MCF 10A (cell line): ENCODE measurements around the gene PPARD. TPM values are rescaled to one million over a fixed set of nuclear protein-coding genes. Genes with fewer than 3 reads are reported as not detected.

ENCODE experiments used
- BruUV-seq: library from RNA; stranded (reverse); fragments of 400-500 nt; replicated peaks from 2 replicates; lab custom pipeline; 2021; lab: Mats Ljungman, UMichigan
- CTCF ChIA-PET: fragments of 300-600 bp; sonication (Branson Sonifier 250); formaldehyde crosslinking; extraction: SDS; loops from one replicate; lab custom pipeline; 2021; ENCODE audit warnings: antibody characterized with exemption, inconsistent platforms; lab: Yijun Ruan, JAX
- POLR2A ChIA-PET: fragments of 300-600, 350-650 bp; sonication (Branson Sonifier 250); formaldehyde crosslinking; extraction: SDS; loops from one replicate; lab custom pipeline; 2020; ENCODE audit warnings: antibody characterized with exemption, inconsistent platforms; lab: Yijun Ruan, JAX
- DNase-seq: peaks from one replicate; pipeline ENCODE4 v3.0.0-alpha.2; 2018; ENCODE audit not compliant: unreplicated experiment
- H3K27ac Mint-ChIP-seq: one replicate; pipeline ENCODE4 v1.8.0; 2022; ENCODE audit warnings: mild to moderate bottlenecking, low read depth, mixed read lengths; ENCODE audit not compliant: unreplicated experiment
- H3K27me3 Mint-ChIP-seq: one replicate; pipeline ENCODE4 v1.8.0; 2022; ENCODE audit warnings: mixed read lengths; ENCODE audit not compliant: insufficient read depth, unreplicated experiment
- H3K36me3 Mint-ChIP-seq: one replicate; pipeline ENCODE4 v1.8.0; 2022; ENCODE audit warnings: mild to moderate bottlenecking, moderate library complexity, mixed read lengths; ENCODE audit not compliant: insufficient read depth, unreplicated experiment
- H3K4me1 Mint-ChIP-seq: one replicate; pipeline ENCODE4 v1.8.0; 2022; ENCODE audit warnings: mixed read lengths; ENCODE audit not compliant: insufficient read depth, unreplicated experiment
- H3K4me3 Mint-ChIP-seq: one replicate; pipeline ENCODE4 v1.8.0; 2022; ENCODE audit warnings: mild to moderate bottlenecking, moderate library complexity, mixed read lengths; ENCODE audit not compliant: unreplicated experiment
- H3K9me3 Mint-ChIP-seq: one replicate; pipeline ENCODE4 v1.8.0; 2022; ENCODE audit warnings: mixed read lengths; ENCODE audit not compliant: unreplicated experiment
- CTCF ChIP-seq: fragments of 200-600 bp; IDR thresholded peaks from one replicate; pipeline ENCODE4 v1.8.0; 2022; ENCODE audit warnings: antibody characterized with exemption, mild to moderate bottlenecking; ENCODE audit not compliant: unreplicated experiment
- intact Hi-C: fragments of 100-400 bp; cut with micrococcal nuclease; formaldehyde crosslinking; loops from 2 replicates; pipeline ENCODE4 v1.14.1; 2022
- total RNA-seq: library from RNA; stranded (reverse); gene quantifications from 2 replicates; pipeline ENCODE4 v1.2.3, GENCODE V29; 2022

The PPARD gene
- total RNA-seq, 1 experiment from 2014 or later = 13.8 TPM

DNA sequence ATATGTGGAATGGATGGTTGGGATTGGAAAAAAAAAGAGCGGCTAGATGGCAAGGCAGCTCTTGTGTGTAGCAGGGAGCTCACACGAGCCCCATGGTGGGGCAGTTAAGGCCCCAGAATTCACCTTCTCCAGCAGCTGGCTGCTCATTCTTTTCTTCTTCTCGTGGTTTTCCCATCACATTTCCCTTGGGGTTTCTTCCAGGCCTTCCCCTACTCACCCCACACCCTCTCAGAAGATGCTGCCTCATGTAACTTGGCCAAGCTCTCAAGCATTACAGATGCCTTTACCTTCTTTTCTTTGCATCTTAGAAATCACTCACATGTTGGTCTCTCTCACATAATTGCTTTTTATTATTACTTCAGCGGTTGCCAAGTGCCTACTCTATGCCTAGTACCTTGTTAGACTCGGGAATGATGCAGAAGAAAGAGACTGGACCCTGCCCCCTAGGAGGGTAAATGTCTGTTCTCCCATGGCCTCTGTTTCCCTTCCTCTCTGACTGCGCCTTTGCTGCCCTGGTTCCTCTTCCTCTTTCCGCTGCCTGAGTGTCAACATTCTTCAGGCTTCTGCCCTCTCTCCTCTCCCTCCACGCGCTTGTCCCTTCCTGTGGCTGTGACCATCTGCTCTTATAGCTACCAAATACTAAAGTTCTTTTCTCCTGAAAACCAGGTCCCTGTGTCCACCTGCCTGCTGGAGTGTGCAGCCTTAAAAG lies 28.6 kb downstream of the PPARD start:
- POLR2A ChIA-PET = interaction anchor here (0.6 kb wide), 1 partner anchor 125 kb away, joined by 3 read pairs; no protein-coding TSS in a partner anchor
- BruUV-seq = no TSS peak
- peak overlapping the region; percentile 54 for H3K27ac Mint-ChIP-seq

GRCh38 chr6:35371494-35372262 lies 29.3 kb downstream of the PPARD start:
- no peaks in the 10 kb centered on the region for H3K36me3 Mint-ChIP-seq

More for the DNA sequence above, 28.6 kb downstream of the PPARD start:
- H3K4me3 Mint-ChIP-seq = no peak overlapping the region
- CTCF ChIA-PET = interaction anchor here (0.5 to 0.8 kb wide), 4 partner anchors 10 to 97 kb away, joined by 3 to 4 read pairs (median 4); partner anchors contain the start of gene RPL10A
- H3K4me1 Mint-ChIP-seq = peaks cover 31% of the 10 kb centered on the region
- intact Hi-C loops = no loop called here
- no peak for TF ChIP-seq CTCF
- no peaks in the 10 kb centered on the region for H3K27me3 Mint-ChIP-seq
- no peaks in the 10 kb centered on the region for H3K36me3 Mint-ChIP-seq
- DNase-seq = no peak
- no peaks in the 10 kb centered on the region for H3K9me3 Mint-ChIP-seq

DNA sequence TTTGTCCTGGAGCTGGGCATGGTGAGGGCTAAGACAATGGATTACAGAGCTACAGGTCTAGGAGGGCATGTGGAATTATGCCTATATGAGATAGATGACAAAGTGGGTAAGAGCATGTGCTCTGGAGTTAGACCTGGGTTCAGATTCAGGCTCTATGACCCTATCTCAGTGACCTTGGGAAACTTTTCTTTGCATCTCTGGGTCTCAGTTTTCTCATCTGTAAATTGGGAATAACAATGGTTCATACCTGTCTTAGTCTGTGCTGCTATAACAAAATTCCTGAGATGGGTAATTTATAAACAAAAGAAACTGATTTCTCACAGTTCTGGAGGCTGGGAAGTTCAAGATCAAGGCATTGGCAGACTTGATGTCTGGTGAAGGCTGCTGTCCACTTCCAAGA lies 30.3 kb downstream of the PPARD start:
- H3K36me3 Mint-ChIP-seq = no peaks in the 10 kb centered on the region
- no peak overlapping the region for H3K27ac Mint-ChIP-seq
- H3K4me3 Mint-ChIP-seq = no peak overlapping the region
- no peak for TF ChIP-seq CTCF
- no peaks in the 10 kb centered on the region for H3K9me3 Mint-ChIP-seq
- BruUV-seq = no TSS peak
- peaks cover 31% of the 10 kb centered on the region for H3K4me1 Mint-ChIP-seq
- ChIA-PET POLR2A (no interaction called here), CTCF (interaction anchor here (0.5 kb wide), 1 partner anchor 96 kb away, joined by 3 read pairs; the partner anchor contains the start of gene RPL10A)
- H3K27me3 Mint-ChIP-seq = no peaks in the 10 kb centered on the region
- intact Hi-C loops = no loop called here
- DNase-seq = no peak

More at GRCh38 chr6:35371494-35372262, 29.3 kb downstream of the PPARD start:
- Mint-ChIP-seq H3K9me3 (no peaks in the 10 kb centered on the region), H3K27me3 (no peaks in the 10 kb centered on the region), H3K4me3 (no peak overlapping the region), H3K27ac (no peak overlapping the region), H3K4me1 (peaks cover 31% of the 10 kb centered on the region)
- ChIA-PET POLR2A (interaction anchor here (0.6 kb wide), 1 partner anchor 125 kb away, joined by 3 read pairs; no protein-coding TSS in a partner anchor), CTCF (interaction anchor here (0.5 to 0.9 kb wide), 4 partner anchors 17 to 161 kb away, joined by 3 to 4 read pairs (median 4); no protein-coding TSS in a partner anchor)
- no peak for TF ChIP-seq CTCF
- no TSS peak for BruUV-seq
- intact Hi-C loops = no loop called here
- DNase-seq = no peak

DNA sequence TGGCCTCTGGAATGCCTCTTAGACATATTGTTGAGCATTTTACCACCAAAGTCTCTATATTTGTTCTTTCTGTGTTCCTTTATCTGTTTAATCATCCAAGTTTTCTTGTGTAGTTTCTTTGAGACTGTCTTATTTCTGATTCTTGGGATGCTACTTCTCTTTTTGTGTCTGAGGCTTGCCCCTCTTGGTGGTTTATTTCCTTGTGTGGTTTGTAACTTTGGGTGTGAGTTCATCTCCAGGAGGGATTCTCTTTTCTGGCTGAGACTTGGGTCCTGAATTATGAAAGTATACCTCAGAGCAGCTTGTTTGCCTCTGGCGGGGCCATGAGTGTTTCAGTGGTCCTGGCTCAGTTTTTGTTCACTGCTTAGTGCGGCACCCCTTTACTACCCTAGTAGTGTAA lies 33.9 kb downstream of the PPARD start:
- no peak overlapping the region for H3K4me3 Mint-ChIP-seq
- H3K9me3 Mint-ChIP-seq = no peaks in the 10 kb centered on the region
- peaks cover 9% of the 10 kb centered on the region for H3K4me1 Mint-ChIP-seq
- intact Hi-C loops = no loop called here
- DNase-seq = no peak
- POLR2A ChIA-PET = interaction anchor here (1.2 kb wide), 1 partner anchor 10 kb away, joined by 4 read pairs; no protein-coding TSS in a partner anchor
- no TSS peak for BruUV-seq
- TF ChIP-seq CTCF = no peak
- CTCF ChIA-PET = interaction anchor here (1.0 kb wide), 1 partner anchor 35 kb away, joined by 6 read pairs; the partner anchor contains the start of gene PPARD
- no peaks in the 10 kb centered on the region for H3K27me3 Mint-ChIP-seq
- H3K27ac Mint-ChIP-seq = no peak overlapping the region
- H3K36me3 Mint-ChIP-seq = peaks cover 7% of the 10 kb centered on the region
